ENCODE data around the gene UPF1.

DNA sequence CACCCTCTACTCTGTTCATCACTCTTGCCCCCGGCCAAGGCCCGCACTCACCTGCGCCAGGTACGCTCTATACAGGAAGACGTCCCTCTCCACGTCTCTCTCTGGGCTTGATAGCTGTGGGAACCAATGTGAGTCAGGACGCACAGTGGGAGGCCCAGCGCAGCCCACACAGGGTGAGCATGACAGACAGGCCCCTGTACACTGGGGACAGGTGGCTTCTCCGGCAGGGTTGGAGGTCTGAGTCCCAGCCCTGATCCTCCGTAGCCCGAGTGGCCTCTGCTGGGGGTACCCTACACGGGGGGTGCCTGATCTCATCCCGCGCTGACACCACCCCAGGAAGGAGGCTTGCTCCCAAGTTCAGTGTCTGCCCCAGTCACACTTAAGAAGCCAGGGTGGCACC lies 81.2 kb downstream of the UPF1 start:
- TF ChIP-seq TCF12 (IDR thresholded peaks at IDR 0.05; ENCODE audit: low read depth) = no peak
- TF ChIP-seq ZBTB7A (IDR thresholded peaks at IDR 0.05; ENCODE audit: low read depth) = no peak
- TF ChIP-seq, protein P1, sequence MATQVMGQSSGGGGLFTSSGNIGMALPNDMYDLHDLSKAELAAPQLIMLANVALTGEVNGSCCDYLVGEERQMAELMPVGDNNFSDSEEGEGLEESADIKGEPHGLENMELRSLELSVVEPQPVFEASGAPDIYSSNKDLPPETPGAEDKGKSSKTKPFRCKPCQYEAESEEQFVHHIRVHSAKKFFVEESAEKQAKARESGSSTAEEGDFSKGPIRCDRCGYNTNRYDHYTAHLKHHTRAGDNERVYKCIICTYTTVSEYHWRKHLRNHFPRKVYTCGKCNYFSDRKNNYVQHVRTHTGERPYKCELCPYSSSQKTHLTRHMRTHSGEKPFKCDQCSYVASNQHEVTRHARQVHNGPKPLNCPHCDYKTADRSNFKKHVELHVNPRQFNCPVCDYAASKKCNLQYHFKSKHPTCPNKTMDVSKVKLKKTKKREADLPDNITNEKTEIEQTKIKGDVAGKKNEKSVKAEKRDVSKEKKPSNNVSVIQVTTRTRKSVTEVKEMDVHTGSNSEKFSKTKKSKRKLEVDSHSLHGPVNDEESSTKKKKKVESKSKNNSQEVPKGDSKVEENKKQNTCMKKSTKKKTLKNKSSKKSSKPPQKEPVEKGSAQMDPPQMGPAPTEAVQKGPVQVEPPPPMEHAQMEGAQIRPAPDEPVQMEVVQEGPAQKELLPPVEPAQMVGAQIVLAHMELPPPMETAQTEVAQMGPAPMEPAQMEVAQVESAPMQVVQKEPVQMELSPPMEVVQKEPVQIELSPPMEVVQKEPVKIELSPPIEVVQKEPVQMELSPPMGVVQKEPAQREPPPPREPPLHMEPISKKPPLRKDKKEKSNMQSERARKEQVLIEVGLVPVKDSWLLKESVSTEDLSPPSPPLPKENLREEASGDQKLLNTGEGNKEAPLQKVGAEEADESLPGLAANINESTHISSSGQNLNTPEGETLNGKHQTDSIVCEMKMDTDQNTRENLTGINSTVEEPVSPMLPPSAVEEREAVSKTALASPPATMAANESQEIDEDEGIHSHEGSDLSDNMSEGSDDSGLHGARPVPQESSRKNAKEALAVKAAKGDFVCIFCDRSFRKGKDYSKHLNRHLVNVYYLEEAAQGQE (IDR thresholded peaks at IDR 0.05; ENCODE audit: low read depth) = no peak
- TF ChIP-seq NFIC (IDR thresholded peaks at IDR 0.05) = no peak
